Neural crest cell (in vitro differentiated cells): ENCODE results near the gene RSBN1L. TPM values are rescaled to one million over a fixed set of nuclear protein-coding genes. Genes with fewer than 3 reads are reported as not detected.
"Not testable (repeated sequence)": the region's sequence is repeated elsewhere in the genome, so short reads cannot be mapped to it uniquely, and the experiment has no call there.

Experiments
- DNase-seq: peaks from one replicate; pipeline ENCODE4 v3.0.0; 2021; ENCODE audit warnings: low read depth, mixed read lengths, low spot score
- H3K27ac Mint-ChIP-seq: one replicate; pipeline ENCODE4 v1.8.0; 2021; ENCODE audit warnings: mild to moderate bottlenecking, mixed read lengths; ENCODE audit not compliant: unreplicated experiment
- H3K27me3 Mint-ChIP-seq: 2 replicates; pipeline ENCODE4 v1.8.0; 2021; ENCODE audit warnings: low read depth, mild to moderate bottlenecking, mixed read lengths
- H3K36me3 Mint-ChIP-seq: 2 replicates; pipeline ENCODE4 v1.8.0; 2021; ENCODE audit warnings: low read depth, mild to moderate bottlenecking, mixed read lengths
- H3K4me1 Mint-ChIP-seq: 2 replicates; pipeline ENCODE4 v1.8.0; 2021; ENCODE audit warnings: mixed read lengths
- H3K4me3 Mint-ChIP-seq: one replicate; pipeline ENCODE4 v1.8.0; 2021; ENCODE audit warnings: mild to moderate bottlenecking, mixed read lengths
- H3K9me3 Mint-ChIP-seq: 2 replicates; pipeline ENCODE4 v1.8.0; 2021; ENCODE audit warnings: mixed read lengths
- total RNA-seq: library from RNA; stranded (reverse); gene quantifications from 2 replicates; pipeline ENCODE4 v1.2.1, GENCODE V29; 2021
- TF ChIP-seq, protein P1 (sequence below): fragments of 200-600 bp; sonication (generic); conservative IDR thresholded peaks from 2 replicates; pipeline ENCODE4 v1.5.0; 2021; ENCODE audit warnings: antibody characterized with exemption, mild to moderate bottlenecking

Gene RSBN1L
- total RNA-seq, 1 donor from 2014 or later: 23.6 TPM

GRCh38 chr7:77702968-77703472 is 6.8 kb downstream of the RSBN1L start:
- Mint-ChIP-seq H3K36me3 (no peaks in the 10 kb centered on the region), H3K4me3 (peak overlapping the region; percentile 25), H3K27ac (no peak overlapping the region), H3K27me3 (no peaks in the 10 kb centered on the region), H3K4me1 (peaks cover 29% of the 10 kb centered on the region), H3K9me3 (no peaks in the 10 kb centered on the region)
- TF ChIP-seq, protein P1, sequence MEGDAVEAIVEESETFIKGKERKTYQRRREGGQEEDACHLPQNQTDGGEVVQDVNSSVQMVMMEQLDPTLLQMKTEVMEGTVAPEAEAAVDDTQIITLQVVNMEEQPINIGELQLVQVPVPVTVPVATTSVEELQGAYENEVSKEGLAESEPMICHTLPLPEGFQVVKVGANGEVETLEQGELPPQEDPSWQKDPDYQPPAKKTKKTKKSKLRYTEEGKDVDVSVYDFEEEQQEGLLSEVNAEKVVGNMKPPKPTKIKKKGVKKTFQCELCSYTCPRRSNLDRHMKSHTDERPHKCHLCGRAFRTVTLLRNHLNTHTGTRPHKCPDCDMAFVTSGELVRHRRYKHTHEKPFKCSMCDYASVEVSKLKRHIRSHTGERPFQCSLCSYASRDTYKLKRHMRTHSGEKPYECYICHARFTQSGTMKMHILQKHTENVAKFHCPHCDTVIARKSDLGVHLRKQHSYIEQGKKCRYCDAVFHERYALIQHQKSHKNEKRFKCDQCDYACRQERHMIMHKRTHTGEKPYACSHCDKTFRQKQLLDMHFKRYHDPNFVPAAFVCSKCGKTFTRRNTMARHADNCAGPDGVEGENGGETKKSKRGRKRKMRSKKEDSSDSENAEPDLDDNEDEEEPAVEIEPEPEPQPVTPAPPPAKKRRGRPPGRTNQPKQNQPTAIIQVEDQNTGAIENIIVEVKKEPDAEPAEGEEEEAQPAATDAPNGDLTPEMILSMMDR: no peak
- no peak for DNase-seq

DNA sequence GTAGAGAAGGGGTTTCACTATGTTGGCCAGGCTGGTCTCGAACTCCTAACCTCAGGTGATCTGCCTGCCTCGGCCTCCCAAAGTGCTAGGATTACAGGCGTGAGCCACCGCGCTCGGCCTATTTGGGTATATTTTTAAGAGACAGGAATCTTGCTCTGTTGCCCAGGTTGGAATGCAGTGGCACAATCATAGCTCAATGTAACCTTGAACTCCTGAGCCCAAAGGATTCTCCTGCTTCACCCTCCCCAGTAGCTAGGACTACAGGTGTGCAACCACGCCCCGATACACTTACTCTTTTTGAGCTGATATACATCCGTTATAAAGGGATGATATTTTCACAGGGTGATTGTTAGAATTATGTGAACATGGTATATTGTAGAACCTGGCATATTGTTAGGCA is 7.4 kb downstream of the RSBN1L start:
- not testable (repeated sequence) for H3K36me3 Mint-ChIP-seq, DNase-seq, H3K27ac Mint-ChIP-seq, H3K4me3 Mint-ChIP-seq, H3K9me3 Mint-ChIP-seq, H3K27me3 Mint-ChIP-seq
- peaks cover 26% of the 10 kb centered on the region for H3K4me1 Mint-ChIP-seq

GRCh38 chr7:77707504-77707992 is 11.3 kb downstream of the RSBN1L start:
- Mint-ChIP-seq H3K27me3 (no peaks in the 10 kb centered on the region), H3K4me1 (peaks cover 15% of the 10 kb centered on the region), H3K27ac (no peak overlapping the region), H3K36me3 (peaks cover 6% of the 10 kb centered on the region), H3K9me3 (no peaks in the 10 kb centered on the region), H3K4me3 (no peak overlapping the region)
- no peak for DNase-seq
- TF ChIP-seq, protein P1: no peak

DNA sequence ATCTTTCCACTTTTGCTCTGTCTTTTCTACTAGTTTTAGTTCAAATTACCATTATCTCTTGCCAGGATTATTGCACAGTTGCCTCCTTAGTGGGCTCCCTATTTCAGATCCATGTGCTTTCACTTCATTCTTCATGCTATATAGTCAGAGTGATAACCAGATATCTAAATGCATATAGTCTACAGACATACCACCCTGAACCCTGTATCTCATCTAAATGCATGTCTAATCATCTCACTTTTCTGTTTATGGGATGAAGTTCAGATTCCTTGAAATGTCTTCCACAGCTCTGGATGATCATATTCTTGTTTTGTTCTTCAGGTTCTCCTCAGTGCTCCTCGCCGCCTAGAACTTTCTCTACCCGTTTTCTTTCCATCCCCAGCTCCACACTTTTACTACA is 13.8 kb downstream of the RSBN1L start:
- H3K4me1 Mint-ChIP-seq: peaks cover 8% of the 10 kb centered on the region
- H3K4me3 Mint-ChIP-seq: no peak overlapping the region
- DNase-seq: no peak
- H3K27ac Mint-ChIP-seq: peak overlapping the region; percentile 9
- TF ChIP-seq, protein P1: no peak
- no peaks in the 10 kb centered on the region for H3K9me3 Mint-ChIP-seq
- peaks cover 6% of the 10 kb centered on the region for H3K36me3 Mint-ChIP-seq
- no peaks in the 10 kb centered on the region for H3K27me3 Mint-ChIP-seq

DNA sequence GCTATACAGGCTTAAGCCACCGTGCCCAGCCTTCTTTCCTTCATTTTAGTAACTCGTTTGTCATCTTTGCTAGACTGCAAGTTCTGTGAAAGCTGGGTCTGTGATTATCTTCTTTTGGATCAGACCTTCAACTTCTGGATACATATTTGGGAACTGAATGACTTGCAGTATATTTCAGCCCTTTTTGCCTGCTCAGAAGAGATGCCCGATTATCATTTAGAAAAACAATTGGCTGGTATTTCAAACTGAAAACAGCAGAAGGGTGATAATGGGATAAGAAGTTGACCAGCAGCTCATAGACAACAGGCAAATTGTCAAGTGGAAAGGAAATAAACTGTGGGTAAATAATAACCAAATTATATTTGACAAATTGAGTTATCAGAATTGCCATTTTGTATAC is 14.6 kb downstream of the RSBN1L start:
- Mint-ChIP-seq H3K36me3 (peaks cover 6% of the 10 kb centered on the region), H3K4me1 (peaks cover 14% of the 10 kb centered on the region), H3K27ac (no peak overlapping the region), H3K4me3 (no peak overlapping the region), H3K9me3 (no peaks in the 10 kb centered on the region), H3K27me3 (no peaks in the 10 kb centered on the region)
- no peak for DNase-seq
- TF ChIP-seq, protein P1: no peak

DNA sequence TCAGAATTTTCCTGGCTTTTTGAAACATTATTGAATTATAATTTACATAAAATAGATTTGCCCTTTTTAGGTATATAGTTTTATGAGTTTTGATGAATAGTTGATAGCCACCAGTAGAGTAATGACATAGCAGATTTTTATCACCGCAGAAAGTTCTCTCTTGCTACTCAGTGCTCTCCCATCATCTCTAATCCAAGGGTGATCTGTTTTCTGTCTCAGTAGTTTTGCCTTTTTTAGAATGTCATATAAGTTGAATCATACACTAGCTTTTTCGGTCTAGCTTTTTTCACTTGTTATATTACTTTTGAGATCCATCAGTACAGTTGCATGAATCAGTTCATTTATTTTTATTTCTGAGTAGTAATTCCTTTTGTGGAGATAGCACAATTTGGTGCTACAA is 17.9 kb downstream of the RSBN1L start:
- H3K36me3 Mint-ChIP-seq: peaks cover 3% of the 10 kb centered on the region
- DNase-seq: no peak
- H3K9me3 Mint-ChIP-seq: no peaks in the 10 kb centered on the region
- no peaks in the 10 kb centered on the region for H3K27me3 Mint-ChIP-seq
- H3K4me1 Mint-ChIP-seq: peaks cover 5% of the 10 kb centered on the region
- H3K4me3 Mint-ChIP-seq: no peak overlapping the region
- TF ChIP-seq, protein P1: no peak
- H3K27ac Mint-ChIP-seq: peak overlapping the region; percentile 21

DNA sequence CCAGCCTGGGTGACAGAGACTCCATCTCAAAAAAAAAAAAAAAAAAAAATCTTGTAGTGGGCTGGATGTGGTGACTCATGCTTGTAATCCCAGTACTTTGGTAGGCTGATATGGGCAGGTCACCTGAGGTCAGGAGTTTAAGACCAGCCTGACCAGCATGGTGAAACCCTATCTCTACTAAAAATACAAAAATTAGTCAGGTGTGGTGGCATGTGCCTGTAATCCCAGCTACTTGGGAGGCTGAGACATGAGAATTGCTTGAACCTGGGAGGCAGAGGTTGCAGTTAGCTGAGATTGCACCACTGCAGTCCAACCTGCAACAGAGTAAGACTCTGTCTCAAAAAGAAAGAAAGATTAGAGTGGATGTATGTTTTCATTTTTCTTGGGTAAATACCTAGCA is 18.7 kb downstream of the RSBN1L start:
- H3K9me3 Mint-ChIP-seq, H3K4me1 Mint-ChIP-seq, DNase-seq, H3K27me3 Mint-ChIP-seq, H3K4me3 Mint-ChIP-seq, H3K36me3 Mint-ChIP-seq, H3K27ac Mint-ChIP-seq: not testable (repeated sequence)
